SK-N-SH (cell line): ENCODE measurements around the gene OSBPL9.

Experiments
- CTCF ChIP-seq: fragments of 200-600 bp; sonication (generic); IDR thresholded peaks from 2 replicates; pipeline ENCODE4 v1.6.1; 2017; ENCODE audit warnings: antibody characterized with exemption, mild to moderate bottlenecking, moderate library complexity
- EZH2phosphoT487 ChIP-seq: fragments of 200-600 bp; sonication (generic); IDR thresholded peaks from 2 replicates; pipeline ENCODE4 v1.6.1; 2017; ENCODE audit warnings: low read depth, mixed run types, mild to moderate bottlenecking, antibody characterized with exemption, moderate library complexity, borderline replicate concordance
- FOSL2 ChIP-seq: IDR thresholded peaks from 2 replicates; pipeline ENCODE4 v1.4.0; 2012; ENCODE audit warnings: low read depth, mild to moderate bottlenecking, moderate library complexity, borderline replicate concordance
- FOXM1 ChIP-seq: IDR thresholded peaks from 2 replicates; pipeline ENCODE4 v1.4.0; 2012; ENCODE audit warnings: low read depth, mild to moderate bottlenecking
- JUND ChIP-seq: IDR thresholded peaks from 2 replicates; pipeline ENCODE4 v1.4.0; 2012
- MAX ChIP-seq: IDR thresholded peaks from 2 replicates; pipeline ENCODE4 v1.4.0; 2012; ENCODE audit warnings: low read depth
- MXI1 ChIP-seq: IDR thresholded peaks from 2 replicates; pipeline ENCODE4 v1.6.1; 2012; ENCODE audit warnings: mild to moderate bottlenecking, low read depth, low read length, improper control_type of control experiment
- POLR2AphosphoS5 ChIP-seq: IDR thresholded peaks from 2 replicates; pipeline ENCODE4 v1.6.1; 2012; ENCODE audit warnings: low read depth, low read length
- RAD21 ChIP-seq: IDR thresholded peaks from 2 replicates; pipeline ENCODE4 v1.6.1; 2012; ENCODE audit warnings: mild to moderate bottlenecking, low read length
- REST ChIP-seq: IDR thresholded peaks from 2 replicates; pipeline ENCODE4 v1.6.1; 2012; ENCODE audit warnings: mild to moderate bottlenecking, low read depth, low read length, moderate library complexity
- RFX5 ChIP-seq: IDR thresholded peaks from 2 replicates; pipeline ENCODE4 v1.6.1; 2012; ENCODE audit warnings: mild to moderate bottlenecking, improper control_type of control experiment, low read length
- SMC3 ChIP-seq: IDR thresholded peaks from 2 replicates; pipeline ENCODE4 v1.6.1; 2012; ENCODE audit warnings: low read depth, low read length, improper control_type of control experiment
- USF2 ChIP-seq: fragments of 150-350 bp; IDR thresholded peaks from 2 replicates; pipeline ENCODE4 v1.6.1; 2017; ENCODE audit warnings: antibody characterized with exemption, low read length, low read depth, borderline replicate concordance
- ZBTB33 ChIP-seq: IDR thresholded peaks from 2 replicates; pipeline ENCODE4 v1.4.0; 2012; ENCODE audit warnings: low read depth, borderline replicate concordance

GRCh38 chr1:51656374-51656773 is 39.5 kb downstream of the OSBPL9 start:
- TF ChIP-seq REST (no peak), POLR2AphosphoS5 (no peak), USF2 (no peak), EZH2phosphoT487 (no peak), CTCF (no peak), FOSL2 (no peak), ZBTB33 (no peak), RAD21 (no peak), SMC3 (no peak), JUND (no peak), MAX (no peak), RFX5 (no peak), FOXM1 (no peak), MXI1 (no peak)
